Ishikawa (cell line): Measurements from ENCODE around the gene STAC3.

ENCODE experiments used
- CEBPB ChIP-seq: IDR thresholded peaks from 2 replicates; pipeline ENCODE4 v1.6.1; 2012
- CREB1 ChIP-seq: IDR thresholded peaks from 2 replicates; pipeline ENCODE4 v1.6.1; 2012; ENCODE audit warnings: low read depth
- EGR1 ChIP-seq: IDR thresholded peaks from 2 replicates; pipeline ENCODE4 v1.6.1; 2012
- EP300 ChIP-seq: IDR thresholded peaks from 2 replicates; pipeline ENCODE4 v1.6.1; 2012; ENCODE audit warnings: borderline replicate concordance
- FOXM1 ChIP-seq: IDR thresholded peaks from 2 replicates; pipeline ENCODE4 v1.6.1; 2012; ENCODE audit warnings: low read depth, borderline replicate concordance
- MAX ChIP-seq: IDR thresholded peaks from 2 replicates; pipeline ENCODE4 v1.6.1; 2012
- NFIC ChIP-seq: IDR thresholded peaks from 2 replicates; pipeline ENCODE4 v1.6.1; 2012
- RAD21 ChIP-seq: IDR thresholded peaks from 2 replicates; pipeline ENCODE4 v1.6.1; 2012; ENCODE audit warnings: low read depth
- TAF1 ChIP-seq: IDR thresholded peaks from 2 replicates; pipeline ENCODE4 v1.6.1; 2012; ENCODE audit warnings: low read depth, mild to moderate bottlenecking
- TCF12 ChIP-seq: IDR thresholded peaks from 2 replicates; pipeline ENCODE4 v1.6.1; 2012; ENCODE audit warnings: low read depth
- TEAD4 ChIP-seq: IDR thresholded peaks from 2 replicates; pipeline ENCODE4 v1.6.1; 2012
- YY1 ChIP-seq: IDR thresholded peaks from 2 replicates; pipeline ENCODE4 v1.6.1; 2012; ENCODE audit warnings: low read depth
- ZBTB7A ChIP-seq: IDR thresholded peaks from 2 replicates; pipeline ENCODE4 v1.6.1; 2012; ENCODE audit warnings: low read depth
- TF ChIP-seq, protein P1 (sequence below): IDR thresholded peaks from 2 replicates; pipeline ENCODE4 v1.6.1; 2012; ENCODE audit warnings: low read depth, mild to moderate bottlenecking
- TF ChIP-seq, protein P2 (sequence below): IDR thresholded peaks from 2 replicates; pipeline ENCODE4 v1.6.1; 2012

Gene STAC3

GRCh38 chr12:57209916-57210315 is 41.1 kb downstream of the STAC3 start:
- TF ChIP-seq, protein P1, sequence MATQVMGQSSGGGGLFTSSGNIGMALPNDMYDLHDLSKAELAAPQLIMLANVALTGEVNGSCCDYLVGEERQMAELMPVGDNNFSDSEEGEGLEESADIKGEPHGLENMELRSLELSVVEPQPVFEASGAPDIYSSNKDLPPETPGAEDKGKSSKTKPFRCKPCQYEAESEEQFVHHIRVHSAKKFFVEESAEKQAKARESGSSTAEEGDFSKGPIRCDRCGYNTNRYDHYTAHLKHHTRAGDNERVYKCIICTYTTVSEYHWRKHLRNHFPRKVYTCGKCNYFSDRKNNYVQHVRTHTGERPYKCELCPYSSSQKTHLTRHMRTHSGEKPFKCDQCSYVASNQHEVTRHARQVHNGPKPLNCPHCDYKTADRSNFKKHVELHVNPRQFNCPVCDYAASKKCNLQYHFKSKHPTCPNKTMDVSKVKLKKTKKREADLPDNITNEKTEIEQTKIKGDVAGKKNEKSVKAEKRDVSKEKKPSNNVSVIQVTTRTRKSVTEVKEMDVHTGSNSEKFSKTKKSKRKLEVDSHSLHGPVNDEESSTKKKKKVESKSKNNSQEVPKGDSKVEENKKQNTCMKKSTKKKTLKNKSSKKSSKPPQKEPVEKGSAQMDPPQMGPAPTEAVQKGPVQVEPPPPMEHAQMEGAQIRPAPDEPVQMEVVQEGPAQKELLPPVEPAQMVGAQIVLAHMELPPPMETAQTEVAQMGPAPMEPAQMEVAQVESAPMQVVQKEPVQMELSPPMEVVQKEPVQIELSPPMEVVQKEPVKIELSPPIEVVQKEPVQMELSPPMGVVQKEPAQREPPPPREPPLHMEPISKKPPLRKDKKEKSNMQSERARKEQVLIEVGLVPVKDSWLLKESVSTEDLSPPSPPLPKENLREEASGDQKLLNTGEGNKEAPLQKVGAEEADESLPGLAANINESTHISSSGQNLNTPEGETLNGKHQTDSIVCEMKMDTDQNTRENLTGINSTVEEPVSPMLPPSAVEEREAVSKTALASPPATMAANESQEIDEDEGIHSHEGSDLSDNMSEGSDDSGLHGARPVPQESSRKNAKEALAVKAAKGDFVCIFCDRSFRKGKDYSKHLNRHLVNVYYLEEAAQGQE: no peak
- TF ChIP-seq TCF12 (no peak), EP300 (no peak), RAD21 (no peak), CEBPB (no peak), CREB1 (no peak), TEAD4 (no peak), EGR1 (no peak), ZBTB7A (no peak), TAF1 (no peak), NFIC (no peak), YY1 (no peak), MAX (no peak)

DNA sequence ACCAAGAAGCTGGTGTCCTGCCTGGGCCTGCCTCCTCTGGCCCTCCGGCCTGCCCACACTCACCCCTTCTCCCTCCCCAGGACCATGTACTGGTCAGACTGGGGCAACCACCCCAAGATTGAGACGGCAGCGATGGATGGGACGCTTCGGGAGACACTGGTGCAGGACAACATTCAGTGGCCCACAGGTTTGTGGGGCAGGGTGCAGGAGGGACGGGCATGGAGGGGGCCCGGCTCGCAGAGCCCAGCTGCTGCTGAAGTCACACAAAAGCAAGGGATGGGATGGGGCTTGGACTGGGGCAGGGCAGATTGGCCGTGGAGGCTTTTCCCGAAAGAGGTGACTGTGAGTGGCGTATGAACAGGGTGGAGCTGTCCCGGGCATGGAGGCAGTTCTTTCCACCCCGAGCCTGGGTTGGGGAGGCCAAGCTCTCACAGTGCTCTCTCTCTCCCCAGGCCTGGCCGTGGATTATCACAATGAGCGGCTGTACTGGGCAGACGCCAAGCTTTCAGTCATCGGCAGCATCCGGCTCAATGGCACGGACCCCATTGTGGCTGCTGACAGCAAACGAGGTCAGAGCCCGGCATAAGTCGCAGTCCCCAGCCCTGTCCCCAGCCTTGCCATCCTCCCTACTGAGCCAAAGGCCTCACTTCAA is 42.2 kb downstream of the STAC3 start:
- TF ChIP-seq FOXM1 (no peak), RAD21 (no peak), CREB1 (no peak), EP300 (no peak), TEAD4 (no peak)
- TF ChIP-seq, protein P1: no peak

DNA sequence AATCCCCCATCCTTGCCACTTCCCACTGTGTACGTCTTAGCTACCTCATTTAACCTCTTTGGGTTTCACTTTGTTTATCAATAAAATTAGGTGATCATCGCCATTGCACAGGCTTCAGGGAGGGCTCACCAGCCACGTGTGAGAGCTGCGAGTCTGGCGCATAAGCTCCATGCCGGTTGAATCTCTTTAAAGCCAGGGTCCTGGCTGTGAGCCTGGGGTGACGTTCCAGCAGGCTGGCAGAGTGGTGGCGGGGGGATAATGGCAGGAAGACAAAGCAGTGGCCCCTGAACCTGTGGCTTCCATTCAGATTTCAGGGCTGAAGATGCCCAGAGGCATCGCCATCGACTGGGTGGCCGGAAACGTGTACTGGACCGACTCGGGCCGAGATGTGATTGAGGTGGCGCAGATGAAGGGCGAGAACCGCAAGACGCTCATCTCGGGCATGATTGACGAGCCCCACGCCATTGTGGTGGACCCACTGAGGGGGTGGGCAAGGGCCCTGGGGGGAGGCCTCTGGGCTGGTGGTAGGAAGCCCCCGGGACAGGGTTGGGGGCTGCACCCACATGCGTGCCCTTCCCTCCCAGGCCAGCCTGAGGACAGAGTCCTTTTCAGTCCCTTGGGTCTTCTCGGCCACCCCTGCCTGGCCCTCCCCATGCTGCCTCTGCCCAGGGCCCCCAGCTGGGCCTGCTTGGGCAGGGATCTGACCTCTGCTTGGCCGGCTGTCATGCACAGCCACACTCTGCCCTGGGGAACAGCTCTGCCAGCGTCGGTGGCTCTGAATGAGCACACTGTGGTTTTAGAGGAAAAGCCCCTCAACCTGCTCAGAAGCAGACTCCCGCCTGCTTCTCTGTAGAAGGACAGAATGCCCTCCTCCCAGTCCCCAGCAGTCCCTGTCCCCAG is 43.0 kb downstream of the STAC3 start:
- TF ChIP-seq TAF1: no peak
- no peak for TF ChIP-seq CEBPB
- no peak for TF ChIP-seq RAD21
- no peak for TF ChIP-seq TEAD4
- TF ChIP-seq EGR1: no peak

- TF ChIP-seq ZBTB7A (no peak), TEAD4 (no peak), MAX (no peak), EP300 (no peak), NFIC (no peak), CEBPB (no peak), TCF12 (no peak), YY1 (no peak), RAD21 (no peak), CREB1 (no peak), TAF1 (no peak), EGR1 (no peak), FOXM1 (no peak)
- TF ChIP-seq, protein P2, sequence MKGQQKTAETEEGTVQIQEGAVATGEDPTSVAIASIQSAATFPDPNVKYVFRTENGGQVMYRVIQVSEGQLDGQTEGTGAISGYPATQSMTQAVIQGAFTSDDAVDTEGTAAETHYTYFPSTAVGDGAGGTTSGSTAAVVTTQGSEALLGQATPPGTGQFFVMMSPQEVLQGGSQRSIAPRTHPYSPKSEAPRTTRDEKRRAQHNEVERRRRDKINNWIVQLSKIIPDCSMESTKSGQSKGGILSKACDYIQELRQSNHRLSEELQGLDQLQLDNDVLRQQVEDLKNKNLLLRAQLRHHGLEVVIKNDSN: no peak
- TF ChIP-seq, protein P1: no peak
Observed at GRCh38 chr12:57205931-57206330, 45.1 kb downstream of the STAC3 start.

DNA sequence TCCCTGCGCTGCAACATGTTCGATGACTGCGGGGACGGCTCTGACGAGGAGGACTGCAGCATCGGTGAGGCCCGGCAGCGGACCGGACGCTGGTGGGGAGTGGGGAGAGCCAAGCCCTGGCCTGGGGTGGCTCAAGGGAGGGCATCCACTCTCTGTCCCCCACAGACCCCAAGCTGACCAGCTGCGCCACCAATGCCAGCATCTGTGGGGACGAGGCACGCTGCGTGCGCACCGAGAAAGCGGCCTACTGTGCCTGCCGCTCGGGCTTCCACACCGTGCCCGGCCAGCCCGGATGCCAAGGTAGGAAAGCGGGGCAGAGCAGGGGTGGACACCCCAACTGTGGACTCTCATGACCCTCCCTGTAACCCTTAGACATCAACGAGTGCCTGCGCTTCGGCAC is 45.8 kb downstream of the STAC3 start:
- TF ChIP-seq NFIC (no peak), CEBPB (no peak), MAX (no peak), TCF12 (no peak), EP300 (no peak), TAF1 (no peak), YY1 (no peak), CREB1 (no peak), EGR1 (no peak), FOXM1 (no peak), TEAD4 (no peak), RAD21 (no peak), ZBTB7A (no peak)
- TF ChIP-seq, protein P2: no peak
- TF ChIP-seq, protein P1: no peak
